ENCODE results near the gene SMIM3.
"Not testable (repeated sequence)": the region's sequence is repeated elsewhere in the genome, so short reads cannot be mapped to it uniquely, and the experiment has no call there.

The SMIM3 gene

GRCh38 chr5:150765799-150766169 is 12.8 kb upstream of the SMIM3 start:
- no peak for DNase-seq

GRCh38 chr5:150766251-150766650 is 12.3 kb upstream of the SMIM3 start:
- DNase-seq, result no peak

- DNase-seq, result no peak
Observed at GRCh38 chr5:150771034-150771795, 7.3 kb upstream of the SMIM3 start.

GRCh38 chr5:150774145-150774544 is 4.4 kb upstream of the SMIM3 start:
- DNase-seq, result no peak

DNA sequence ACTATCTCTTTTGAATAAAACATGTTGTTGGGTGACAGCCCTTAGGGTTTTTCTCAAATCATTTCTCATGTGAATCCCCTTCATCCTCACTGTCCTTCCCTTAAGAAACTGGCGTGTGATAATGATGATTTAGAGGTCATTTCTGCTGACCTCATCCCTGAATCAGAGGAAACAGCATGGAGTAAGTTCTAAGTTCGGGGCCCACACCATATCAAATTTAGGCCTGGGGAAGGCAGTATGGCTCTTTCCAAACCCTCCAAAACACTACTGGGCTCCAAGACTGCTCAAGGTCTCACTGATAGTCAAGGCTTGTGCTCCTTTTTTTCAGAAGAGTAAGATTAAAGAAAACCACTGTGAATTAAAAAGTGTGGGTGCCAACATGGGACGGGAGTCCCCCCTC is 872 bp upstream of the SMIM3 start:
- DNase-seq, result no peak

DNA sequence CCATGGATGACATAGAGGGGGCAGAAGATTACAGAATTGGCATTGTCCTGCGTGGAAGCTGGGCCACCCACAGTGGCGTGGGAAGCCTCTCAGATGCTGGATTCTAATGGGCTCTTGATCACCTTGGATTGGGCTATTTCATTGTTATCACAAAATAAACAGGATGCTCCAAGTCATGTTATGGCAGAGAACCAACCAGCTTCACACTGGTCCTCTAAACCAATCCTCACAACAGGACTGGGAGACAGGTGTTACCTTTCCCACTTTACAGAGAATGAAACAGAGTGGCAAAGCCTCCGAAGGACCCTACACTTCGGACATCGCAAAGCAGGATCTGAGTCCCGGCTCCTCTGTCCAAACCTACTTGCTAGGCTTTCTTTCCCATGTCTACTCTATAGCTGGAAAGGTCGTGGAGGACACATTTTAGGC is 455 bp upstream of the SMIM3 start:
- DNase-seq, result no peak

DNA sequence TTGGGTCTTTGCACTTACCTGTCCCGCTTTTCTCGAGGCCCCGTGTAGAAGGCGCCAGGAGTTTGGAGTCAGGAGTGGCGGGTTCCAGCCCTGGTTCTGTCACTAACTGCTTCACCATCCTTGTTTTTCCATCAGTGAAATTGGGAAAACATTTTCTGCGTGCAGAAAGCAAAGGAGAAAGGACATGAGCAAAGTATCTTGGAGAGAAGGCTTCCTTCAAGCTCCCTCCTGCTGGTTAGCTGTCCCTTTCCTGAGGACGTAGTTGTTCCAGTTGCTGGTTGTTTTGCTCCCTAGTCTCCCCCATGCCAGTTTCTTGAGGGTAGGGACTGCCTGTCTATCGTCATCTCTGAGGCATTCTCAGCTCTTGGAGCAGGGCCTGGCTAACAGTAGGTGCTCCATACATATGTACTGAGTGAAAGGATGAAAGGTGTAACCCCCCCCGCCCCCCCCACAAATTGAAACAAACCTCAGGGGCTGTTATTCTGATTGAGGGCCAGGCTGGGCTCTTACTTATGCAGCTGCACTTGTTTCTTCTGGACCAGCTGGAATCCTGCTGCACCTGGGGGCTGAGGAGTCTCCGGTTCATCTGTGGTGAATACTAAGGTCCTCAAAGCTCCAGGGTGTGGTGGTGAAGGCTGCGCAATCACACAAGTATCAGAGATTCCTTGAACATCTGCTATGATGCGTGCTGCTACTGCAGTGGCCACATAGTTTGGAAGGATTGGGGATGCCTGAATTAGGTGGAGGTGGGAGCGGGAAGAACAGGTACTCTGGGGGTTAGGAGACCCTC is 1.0 kb downstream of the SMIM3 start:
- DNase-seq, result no peak

- no peak for DNase-seq
Observed at GRCh38 chr5:150780187-150780692, 1.7 kb downstream of the SMIM3 start.

GRCh38 chr5:150780816-150781221 is 2.3 kb downstream of the SMIM3 start:
- no peak for DNase-seq

GRCh38 chr5:150781706-150782614 is 3.4 kb downstream of the SMIM3 start:
- no peak for DNase-seq

- DNase-seq, result no peak
Observed at GRCh38 chr5:150782850-150783249, 4.3 kb downstream of the SMIM3 start.

- DNase-seq, result peak; percentile 72
Observed at GRCh38 chr5:150783422-150783928, 4.9 kb downstream of the SMIM3 start.

GRCh38 chr5:150785950-150786349 is 7.4 kb downstream of the SMIM3 start:
- DNase-seq, result no peak

DNA sequence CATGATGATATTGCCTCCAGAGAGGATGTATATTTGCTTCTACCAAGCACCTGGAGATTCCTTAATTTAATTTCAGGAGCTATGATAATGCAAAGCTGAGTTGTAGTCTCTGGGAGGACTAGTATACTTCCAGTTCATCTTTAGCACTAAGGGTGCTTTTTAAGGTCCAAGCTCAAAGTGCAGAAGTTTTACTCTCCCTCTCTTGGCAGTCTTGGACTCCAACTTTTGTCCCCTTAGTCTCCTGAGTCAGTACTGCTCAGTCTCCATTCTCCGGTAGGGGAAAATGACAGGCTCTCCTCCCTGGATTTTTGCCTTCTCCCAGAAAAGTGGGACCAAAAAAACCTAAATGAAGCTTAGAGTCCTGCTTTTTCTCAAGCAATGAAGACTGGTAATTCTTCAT is 8.3 kb downstream of the SMIM3 start:
- DNase-seq, result no peak

GRCh38 chr5:150787656-150788055 is 9.1 kb downstream of the SMIM3 start:
- no peak for DNase-seq

GRCh38 chr5:150788977-150789376 is 10.4 kb downstream of the SMIM3 start:
- no peak for DNase-seq

GRCh38 chr5:150789450-150789849 is 10.9 kb downstream of the SMIM3 start:
- DNase-seq, result no peak

DNA sequence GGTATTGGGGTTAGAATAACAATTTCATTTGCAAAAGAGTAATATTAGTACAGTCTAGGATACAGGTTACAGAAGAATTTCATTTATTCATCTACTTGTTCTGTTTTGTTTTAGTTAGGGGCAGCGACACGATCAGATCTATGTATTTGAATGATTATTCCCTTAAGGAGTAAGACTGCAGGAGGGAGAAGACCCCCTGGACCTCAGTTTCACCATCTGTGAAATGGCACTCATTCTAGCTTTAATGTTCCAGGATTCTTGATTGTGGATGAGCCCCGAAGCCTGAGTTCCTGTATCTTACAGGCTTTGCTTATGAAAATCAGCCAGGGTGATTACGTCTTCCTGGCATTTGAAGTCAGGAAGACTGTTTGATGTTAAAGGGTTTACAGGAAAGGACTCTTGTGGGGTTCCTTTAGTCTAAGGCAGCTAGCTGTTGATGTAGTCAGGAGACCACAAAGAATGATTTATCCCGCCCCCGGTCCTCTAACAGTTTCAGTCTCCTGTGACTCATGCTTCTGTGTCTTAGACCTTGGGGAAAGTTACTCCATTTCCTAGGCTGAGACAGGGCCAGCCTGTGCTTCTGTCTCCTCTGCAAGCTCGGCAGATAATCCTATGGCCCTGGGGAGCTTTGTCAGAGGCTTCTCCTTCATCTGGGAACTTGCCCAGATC is 11.5 kb downstream of the SMIM3 start:
- DNase-seq, result no peak

DNA sequence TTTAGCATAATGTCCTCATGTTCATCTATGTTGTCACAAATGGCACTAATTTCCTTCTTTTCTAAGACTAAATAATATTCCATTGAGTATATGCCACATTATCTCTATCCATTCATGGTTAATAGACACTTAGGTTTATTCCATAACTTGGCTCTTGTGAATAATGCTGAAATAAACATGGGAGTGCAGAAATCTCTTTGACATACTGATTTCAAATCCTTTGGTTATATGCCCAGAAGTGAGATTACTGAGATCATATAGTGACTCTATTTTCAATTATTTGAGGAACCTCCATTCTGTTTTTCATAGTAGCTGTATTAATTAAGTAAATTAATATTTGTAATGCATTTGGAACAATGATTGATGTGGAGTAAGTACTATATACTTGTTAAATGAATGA is 13.0 kb downstream of the SMIM3 start:
- no peak for DNase-seq

DNA sequence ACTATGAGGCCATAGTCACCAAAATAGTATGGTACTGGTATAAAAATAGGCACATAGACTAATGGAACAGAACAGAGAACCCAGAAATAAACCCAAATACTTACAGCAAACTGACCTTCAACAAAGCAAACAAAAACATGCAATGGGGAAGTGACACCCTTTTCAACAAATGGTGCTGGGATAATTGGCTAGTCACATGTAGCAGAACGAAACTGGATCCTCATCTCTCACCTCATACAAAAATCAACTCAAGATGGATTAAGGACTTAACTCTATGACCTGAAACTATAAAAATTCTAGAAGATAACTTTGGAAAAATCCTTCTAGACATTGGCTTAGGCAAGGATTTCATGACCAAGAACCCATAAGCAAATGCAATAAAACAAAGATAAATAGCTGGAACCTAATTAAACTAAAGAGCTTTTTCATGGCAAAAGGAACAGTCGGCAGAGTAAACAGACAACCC is 14.9 kb downstream of the SMIM3 start:
- DNase-seq, result not testable (repeated sequence)

- no peak for DNase-seq
Observed at GRCh38 chr5:150794927-150795326, 16.4 kb downstream of the SMIM3 start.

- no peak for DNase-seq
Observed at GRCh38 chr5:150797384-150797783, 18.8 kb downstream of the SMIM3 start.
